GM12875 (cell line): ENCODE results near the gene GPR65.

ENCODE experiments used
- H3K4me3 ChIP-seq: one replicate; pipeline ENCODE4 v1.5.1; 2011; ENCODE audit warnings: low read depth, low read length, control low read depth
- TF ChIP-seq, protein P1 (sequence below): IDR thresholded peaks from 2 replicates; pipeline ENCODE4 v1.5.1; 2011; ENCODE audit warnings: low read depth, mild to moderate bottlenecking, control low read depth, inconsistent platforms, low read length, moderate library complexity, borderline replicate concordance; ENCODE audit not compliant: insufficient read depth

GPR65 gene, protein sequence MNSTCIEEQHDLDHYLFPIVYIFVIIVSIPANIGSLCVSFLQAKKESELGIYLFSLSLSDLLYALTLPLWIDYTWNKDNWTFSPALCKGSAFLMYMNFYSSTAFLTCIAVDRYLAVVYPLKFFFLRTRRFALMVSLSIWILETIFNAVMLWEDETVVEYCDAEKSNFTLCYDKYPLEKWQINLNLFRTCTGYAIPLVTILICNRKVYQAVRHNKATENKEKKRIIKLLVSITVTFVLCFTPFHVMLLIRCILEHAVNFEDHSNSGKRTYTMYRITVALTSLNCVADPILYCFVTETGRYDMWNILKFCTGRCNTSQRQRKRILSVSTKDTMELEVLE

DNA sequence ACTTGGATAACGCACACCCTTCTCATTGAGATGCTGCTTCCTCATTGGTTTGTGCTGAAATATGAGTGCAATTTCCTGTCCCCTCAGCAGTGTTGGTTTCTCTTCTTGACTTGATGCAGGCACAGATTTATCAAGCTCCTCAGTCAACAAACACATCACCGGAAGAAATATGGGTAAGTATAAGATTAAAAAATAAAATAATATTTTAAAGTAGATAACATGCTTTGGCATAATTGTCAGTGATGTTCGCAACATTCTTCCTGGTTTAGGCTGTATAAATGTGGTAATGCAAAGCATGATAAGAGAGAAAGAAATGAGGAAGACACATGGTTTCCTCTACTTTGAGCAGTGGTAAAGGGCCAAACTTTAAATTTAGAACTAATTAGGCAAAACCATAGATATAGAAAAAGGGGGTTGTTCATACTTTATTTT, at the start of gene GPR65:
GPR65 (plus strand) TSS at position 86 of the 432 bp plus-strand sequence. CDS start 5,713 bp downstream, outside the sequence.
- TF ChIP-seq, protein P1, sequence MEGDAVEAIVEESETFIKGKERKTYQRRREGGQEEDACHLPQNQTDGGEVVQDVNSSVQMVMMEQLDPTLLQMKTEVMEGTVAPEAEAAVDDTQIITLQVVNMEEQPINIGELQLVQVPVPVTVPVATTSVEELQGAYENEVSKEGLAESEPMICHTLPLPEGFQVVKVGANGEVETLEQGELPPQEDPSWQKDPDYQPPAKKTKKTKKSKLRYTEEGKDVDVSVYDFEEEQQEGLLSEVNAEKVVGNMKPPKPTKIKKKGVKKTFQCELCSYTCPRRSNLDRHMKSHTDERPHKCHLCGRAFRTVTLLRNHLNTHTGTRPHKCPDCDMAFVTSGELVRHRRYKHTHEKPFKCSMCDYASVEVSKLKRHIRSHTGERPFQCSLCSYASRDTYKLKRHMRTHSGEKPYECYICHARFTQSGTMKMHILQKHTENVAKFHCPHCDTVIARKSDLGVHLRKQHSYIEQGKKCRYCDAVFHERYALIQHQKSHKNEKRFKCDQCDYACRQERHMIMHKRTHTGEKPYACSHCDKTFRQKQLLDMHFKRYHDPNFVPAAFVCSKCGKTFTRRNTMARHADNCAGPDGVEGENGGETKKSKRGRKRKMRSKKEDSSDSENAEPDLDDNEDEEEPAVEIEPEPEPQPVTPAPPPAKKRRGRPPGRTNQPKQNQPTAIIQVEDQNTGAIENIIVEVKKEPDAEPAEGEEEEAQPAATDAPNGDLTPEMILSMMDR = no peak
- peak within 1 kb of the TSS; percentile 55 for H3K4me3 ChIP-seq

DNA sequence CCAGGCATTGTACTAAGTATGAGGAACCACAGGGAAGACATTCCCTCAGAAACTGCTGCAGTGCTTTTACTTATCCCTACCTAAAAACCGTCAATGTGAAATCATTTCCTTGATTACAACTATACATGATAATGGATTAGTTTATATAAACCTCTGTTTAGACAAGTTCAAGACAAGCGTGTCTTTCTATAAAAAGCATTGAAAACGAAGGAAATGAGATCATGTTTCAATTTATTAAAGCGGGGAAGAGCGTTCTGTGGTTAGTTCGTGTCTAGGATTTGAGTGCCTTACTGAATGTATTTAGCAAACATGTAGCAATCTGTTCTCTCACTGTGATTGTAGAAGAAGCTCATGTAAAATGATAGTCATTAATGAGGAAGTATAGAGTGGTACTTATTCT, 49.4 kb upstream of the GPR65 start:
- H3K4me3 ChIP-seq = no peak overlapping the region
- TF ChIP-seq, protein P1 = no peak

DNA sequence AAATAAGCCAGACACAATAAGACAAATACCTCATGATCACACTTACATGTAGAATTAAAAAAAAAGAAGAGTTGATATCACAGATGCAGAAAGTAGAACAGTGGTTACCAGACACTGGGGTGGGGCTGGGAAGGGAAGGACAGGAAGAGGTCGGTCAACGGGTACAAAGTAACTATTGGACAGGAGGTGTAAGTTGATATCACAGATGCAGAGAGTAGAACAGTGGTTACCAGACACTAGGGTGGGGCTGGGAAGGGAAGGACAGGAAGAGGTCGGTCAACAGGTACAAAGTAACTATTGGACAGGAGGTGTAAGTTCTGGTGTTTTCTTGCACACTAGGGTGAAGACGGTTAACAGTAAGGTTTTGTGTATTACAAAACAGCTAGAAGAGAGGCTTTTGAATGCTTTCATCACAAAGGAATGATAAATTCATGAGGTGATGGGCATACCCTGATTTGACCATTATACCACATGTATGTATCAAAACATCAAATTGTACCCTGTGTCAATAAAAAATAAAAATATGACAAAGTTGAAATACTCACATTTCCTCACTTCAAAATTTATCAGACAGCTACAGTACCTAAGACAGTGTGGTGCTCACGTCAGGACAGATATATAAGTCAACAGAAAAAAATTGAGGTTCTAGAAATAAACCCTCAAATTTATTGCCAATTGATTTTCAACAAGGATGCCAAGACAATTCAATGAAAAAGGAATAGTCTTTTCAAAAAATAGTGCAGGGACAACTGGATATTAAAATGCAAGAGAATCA, 44.7 kb upstream of the GPR65 start:
- TF ChIP-seq, protein P1 = no peak
- no peak overlapping the region for H3K4me3 ChIP-seq

DNA sequence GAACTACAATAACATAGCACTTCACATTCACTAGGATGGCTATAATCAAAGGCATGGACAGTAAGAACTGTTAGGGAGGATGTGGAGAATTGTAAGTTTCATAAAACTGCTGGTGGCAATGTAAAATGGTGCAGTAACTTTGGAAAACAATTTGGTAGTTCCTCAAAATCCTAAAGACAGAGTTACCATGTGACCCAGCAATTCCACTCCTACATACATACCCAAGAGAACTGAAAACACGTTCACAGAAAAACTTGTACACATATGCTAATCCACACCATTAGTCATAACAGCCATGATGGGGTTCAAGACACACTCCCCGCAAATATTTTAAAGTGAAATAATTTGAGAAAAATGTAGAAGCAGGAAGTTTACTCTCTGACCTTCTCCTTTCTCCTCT, 43.7 kb upstream of the GPR65 start:
- TF ChIP-seq, protein P1 = no peak
- H3K4me3 ChIP-seq = no peak overlapping the region

DNA sequence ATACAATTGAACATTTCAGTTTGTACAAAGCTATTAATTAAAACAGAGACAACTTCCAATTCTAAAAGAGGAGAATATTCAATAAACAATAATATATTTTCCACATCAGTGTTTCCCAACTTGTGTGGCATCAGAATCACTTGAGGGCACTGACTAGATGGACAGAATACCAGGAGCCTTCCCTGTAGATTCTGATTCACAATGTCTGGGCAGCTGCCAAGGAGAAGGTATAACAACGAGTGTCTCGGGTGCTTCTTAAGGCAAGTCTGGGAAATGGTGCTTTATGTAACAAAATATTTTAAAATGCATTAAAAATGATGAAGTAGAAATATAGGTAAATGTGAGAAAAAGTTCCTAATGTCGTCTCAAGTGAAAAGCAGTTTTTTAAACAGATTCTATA, 38.1 kb upstream of the GPR65 start:
- no peak overlapping the region for H3K4me3 ChIP-seq
- TF ChIP-seq, protein P1 = no peak

DNA sequence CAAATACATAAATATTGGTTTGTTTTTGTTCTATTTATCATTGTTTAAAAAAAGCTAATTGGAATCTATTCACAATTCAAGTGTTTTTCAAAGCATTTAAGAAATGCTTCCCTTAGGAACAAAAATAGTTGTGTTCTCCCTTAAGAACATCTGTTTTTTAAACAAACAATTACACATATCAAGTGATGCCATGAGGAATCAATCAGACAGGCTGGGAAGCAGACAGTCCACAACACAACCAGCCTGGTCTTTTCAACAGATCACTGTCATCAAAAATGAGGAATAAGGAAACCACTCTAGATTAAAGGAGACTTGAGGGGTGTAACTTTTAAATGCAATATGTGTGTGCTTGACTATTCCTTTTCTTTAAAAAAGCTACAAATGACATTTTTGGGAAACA, 37.4 kb upstream of the GPR65 start:
- no peak overlapping the region for H3K4me3 ChIP-seq
- TF ChIP-seq, protein P1 = no peak

DNA sequence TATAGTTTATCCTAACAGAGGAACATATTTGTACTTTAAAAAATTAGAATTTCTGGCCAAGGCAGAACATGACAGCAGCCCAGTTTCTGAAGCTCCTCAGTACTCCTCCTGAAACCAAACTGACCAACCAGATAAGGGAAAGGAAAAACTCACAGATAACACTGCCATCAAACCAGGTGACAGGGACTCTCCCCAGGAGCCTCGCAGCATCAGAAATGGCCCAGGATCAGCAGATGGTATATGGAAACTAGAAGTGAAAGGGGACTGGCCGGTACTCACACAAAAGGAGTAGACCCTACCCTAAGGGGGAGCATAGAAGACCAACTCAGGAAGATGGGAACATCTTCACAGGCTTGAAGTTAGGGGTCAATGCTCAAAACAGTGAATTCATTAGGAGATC, 33.9 kb upstream of the GPR65 start:
- H3K4me3 ChIP-seq = no peak overlapping the region
- TF ChIP-seq, protein P1 = no peak
